Activated T-helper 1 cell treated with anti-CD3 and anti-CD28 coated beads, Interleukin-2, amount 50 U/mL, for 16 hours (primary cell): ENCODE data around the gene SMARCD3.

Source experiments
- DNase-seq, 2 donors: peaks; one replicate each; pipeline ENCODE4 v3.0.0-alpha.2; 2020; ENCODE audit warnings: low read depth in 1 of 2, low spot score in 1 of 2

The SMARCD3 gene

DNA sequence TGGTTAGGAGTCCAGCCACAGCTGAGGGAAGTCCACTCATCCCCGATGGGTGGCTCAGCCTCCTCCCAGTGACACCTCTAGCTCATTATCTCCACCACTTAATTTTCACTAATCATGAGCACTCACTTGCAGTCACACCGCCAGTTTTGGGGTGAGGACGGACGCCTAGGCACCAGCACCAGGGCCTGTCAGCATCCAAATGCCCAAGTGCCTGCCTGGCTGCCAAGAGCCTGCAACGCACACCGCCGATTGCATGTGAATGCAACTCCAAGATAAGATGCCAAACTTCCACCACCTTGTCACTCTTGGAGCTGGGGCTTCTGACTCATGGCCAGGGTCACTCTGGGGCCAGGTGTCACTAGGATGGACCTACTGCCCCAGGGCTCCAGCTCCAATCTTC, 24.4 kb upstream of the SMARCD3 start:
- no peak for DNase-seq

DNA sequence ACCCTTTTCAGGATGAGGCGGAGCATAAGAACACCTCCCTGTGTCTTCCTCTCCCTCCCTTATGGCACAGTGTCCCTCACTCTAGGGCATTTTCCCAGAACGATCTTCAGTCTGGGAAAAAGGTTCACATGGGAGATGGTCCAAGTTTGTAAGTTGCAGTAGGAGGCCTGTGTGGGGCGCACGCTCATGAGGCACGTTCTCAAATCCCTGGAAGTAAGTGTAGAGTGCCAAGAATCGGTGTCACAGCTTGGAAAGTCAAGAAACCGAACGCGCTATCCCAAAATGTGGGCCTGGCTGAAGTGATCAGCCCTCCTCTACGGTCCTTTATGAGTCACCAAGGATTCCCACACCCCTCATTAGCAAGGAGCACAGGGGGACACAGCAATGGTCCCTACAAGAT, 23.9 kb upstream of the SMARCD3 start:
- DNase-seq: no peak

DNA sequence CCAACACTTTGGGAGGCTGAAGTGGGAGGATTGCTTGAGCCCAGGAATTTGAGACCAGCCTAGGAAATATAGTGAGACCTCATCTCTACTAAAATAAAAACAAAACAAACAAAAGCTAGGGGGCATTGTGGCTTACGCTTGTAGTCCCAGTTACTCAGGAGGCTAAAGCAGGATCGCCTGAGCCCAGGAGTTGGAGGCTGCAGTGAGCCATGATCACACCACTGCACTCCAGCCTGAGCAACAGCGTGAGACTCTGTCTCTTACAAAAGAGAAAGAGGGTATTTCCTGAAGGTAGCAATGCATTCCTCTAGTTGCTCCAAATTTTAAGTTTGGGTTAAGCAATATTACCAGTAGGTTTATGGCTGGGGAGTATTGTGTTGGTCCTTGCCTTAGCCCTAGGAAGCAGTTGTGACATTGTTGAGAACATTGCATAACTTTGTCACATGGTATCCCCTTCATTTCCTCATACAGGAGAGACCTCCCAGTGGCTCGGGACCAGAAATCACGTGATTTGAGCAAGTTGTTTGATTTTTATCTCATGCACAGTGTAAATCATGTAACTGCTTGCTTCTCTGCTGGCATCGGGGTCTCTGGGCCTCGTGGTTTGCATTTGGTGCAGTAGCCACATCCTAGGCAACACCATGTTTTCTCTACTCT, 23.3 kb upstream of the SMARCD3 start:
- DNase-seq: no peak

DNA sequence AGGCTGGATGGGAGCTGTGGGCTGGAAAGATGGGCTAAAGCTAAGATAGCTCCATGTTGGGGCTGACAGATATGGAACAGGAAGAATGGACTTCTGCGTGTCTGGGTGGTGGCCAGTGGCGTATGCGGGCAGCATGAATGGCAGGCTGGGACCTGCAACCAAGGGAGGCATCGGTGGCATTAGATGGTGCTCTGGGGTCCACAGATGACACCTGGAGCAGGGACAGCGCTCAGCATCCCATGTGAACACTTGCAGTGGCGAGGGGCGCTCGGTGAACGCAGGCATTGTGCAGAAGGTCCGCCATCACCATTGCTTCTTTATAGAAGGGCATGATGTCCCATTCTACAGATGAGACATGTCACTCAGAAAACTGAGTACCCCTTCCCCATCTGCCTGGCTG, 21.0 kb upstream of the SMARCD3 start:
- DNase-seq: no peak

DNA sequence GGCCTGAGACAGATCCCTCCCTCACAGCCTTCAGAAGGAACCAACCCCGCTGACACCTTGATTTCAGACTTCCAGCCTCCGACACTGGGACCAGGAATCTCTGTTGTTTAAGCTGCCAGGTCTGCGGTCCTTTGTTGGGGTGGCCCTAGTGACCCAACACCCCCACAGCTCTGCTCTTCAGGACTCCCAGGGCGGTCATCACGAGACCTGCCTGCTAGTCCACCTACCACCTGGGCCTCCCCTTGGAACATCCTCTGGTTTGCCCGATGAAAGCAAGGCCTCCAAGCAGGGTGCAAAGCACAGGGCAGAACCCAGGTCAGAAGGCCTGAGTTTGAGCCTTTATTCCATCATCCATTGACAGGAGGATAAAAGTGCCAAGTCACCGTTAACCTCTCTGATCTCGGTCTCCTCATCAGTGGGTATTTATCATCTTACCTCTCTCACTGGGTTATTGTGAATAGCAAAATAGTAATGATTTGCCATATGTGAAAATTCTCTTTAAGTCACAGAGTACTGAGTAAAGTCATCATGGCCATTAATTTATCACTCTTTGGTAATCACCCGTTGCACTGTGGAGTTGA, 16.9 kb upstream of the SMARCD3 start:
- no peak for DNase-seq

DNA sequence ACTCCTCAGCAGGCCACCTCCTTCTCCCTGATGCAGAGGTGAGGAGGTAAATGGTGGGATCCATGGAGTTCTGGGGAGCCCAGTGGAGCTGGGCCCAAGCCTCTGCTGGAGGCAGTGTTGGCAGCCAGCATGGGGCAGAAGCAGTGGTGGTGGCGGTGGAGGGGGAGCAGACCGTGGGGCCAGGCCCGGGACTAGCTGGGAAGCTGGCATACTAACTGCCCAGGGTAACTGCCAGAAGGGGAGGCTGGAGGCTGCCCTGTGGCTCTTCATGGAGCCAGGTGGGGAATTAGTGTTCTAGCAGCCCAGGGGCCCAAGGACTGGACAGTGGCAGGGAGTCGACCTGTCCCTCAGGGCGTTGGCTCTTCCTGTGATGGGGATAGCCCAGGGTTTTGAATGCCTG, 16.1 kb upstream of the SMARCD3 start:
- no peak for DNase-seq

DNA sequence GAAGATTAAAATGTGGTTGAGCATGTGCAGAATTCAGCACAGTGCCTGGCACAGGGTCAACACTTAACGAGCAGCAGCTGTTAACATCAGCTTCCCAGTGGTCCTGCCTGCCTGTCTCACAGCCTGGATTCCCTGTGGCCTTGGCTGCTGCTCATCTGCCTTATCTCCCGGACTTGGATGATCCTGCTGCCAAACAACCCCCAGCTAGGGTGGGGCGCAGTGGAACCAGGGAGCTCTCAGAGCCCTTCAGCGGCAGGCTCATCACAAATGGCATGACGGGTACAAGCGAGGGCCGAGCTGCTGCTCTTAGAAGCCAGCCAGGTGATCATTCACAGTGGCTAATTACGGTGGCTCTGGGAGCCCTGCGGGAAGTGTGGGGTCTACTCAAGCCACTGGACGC, 13.0 kb upstream of the SMARCD3 start:
- no peak for DNase-seq

DNA sequence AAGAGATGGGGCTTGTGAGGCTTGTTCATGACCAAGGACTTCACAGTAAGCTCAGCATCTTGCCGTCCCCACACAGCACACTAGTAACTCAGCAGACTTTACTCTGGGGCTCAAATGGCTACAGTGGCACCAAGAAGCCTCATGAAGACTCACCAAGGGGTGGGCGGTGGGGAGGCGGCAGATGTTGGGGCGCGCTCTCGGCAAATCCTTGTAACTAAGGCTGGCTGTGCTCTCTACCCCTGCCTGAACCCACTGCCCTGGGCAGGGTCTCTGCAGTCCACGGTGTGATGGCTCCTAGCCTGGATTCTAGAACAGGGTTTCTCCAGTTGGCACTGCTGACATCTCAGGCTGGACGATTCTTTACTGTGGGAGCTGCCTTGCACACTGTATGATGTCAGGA, 12.4 kb upstream of the SMARCD3 start:
- DNase-seq: no peak

DNA sequence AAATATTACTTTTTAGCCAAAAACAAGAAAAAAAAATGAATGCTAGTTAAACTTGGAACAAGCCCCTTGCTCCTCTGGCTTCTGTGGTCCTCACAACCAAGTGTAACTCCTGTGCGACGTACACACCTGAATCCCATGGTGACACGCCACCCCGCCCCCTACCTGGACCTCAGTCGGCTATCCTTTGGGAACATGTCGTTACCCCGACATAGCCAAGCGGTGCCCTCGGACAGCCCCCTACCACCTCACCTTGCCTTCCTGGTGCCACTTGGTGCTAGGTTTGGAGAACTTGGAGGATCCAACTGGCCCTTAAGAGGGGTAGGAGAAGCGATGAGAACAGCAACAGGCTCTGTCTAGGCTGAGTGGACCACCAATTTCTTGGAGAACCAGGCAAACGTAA, 12.0 kb upstream of the SMARCD3 start:
- DNase-seq: no peak

DNA sequence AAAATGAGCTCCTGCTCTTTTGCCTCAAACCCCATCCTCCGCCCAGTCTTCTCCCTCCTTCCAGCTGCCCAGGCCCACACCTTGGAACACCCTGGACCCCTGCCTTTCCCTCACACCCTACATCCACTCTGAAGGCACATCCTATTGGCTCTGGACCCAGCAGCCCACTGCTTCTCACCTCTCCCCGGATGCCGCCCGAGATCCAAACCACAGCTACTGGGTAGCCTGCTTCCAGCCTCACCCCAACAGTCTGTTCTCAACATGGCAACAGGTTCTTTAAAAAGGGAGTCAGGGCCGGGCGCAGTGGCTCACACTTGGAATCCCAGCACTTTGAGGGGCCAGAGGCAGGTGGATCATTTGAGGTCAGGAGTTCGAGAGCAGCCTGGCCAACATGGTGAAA, 9.5 kb upstream of the SMARCD3 start:
- no peak for DNase-seq

DNA sequence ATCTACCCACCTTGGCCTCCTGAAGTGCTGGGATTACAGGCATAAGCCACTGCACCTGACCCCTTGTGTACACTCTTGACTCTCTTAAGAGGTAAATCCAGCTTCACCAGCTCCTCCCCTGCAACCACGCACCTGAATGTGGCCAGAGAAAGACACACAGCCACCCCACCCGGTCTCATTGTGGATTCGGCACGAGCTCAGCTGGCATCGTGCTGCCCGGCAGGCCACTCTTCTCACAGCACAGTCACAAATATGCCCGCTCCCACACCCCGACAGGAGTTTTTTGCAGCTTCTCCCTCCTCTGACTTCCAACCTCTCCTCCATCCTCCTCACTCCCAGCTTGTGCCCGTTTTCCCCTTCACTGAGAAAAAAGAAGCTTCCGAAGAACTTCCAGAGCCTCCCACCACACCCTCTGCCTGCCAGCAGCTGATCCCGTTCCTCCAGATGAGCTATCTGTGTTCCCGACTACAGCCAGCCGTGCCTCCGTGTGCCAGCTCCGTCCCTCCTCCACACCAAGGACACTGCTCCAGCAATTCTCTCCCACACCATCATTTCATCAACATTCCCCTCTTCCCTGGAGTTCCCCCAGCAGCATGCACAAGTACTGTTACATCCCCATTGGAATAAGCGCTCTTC, 8.0 kb upstream of the SMARCD3 start:
- DNase-seq: no peak

DNA sequence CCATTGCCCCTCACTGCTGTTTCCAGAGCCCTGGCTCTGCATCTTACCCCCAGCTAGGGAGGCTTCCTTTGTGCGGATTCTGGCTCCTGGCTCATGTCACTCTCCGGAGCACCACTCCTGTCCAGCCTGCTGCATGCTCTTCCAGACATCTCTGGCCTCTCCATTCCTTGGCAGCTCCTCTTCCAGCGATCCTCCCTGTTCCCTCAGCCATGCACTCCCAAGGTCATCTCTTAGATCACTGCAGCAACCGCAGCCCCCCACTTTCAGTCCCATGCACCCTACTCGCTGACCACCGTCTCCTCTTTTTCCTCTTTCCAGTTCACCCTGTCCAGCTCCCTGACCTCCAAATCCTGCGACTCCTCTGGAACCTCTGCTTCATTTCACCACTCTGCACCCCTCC, 6.9 kb upstream of the SMARCD3 start:
- DNase-seq: no peak

DNA sequence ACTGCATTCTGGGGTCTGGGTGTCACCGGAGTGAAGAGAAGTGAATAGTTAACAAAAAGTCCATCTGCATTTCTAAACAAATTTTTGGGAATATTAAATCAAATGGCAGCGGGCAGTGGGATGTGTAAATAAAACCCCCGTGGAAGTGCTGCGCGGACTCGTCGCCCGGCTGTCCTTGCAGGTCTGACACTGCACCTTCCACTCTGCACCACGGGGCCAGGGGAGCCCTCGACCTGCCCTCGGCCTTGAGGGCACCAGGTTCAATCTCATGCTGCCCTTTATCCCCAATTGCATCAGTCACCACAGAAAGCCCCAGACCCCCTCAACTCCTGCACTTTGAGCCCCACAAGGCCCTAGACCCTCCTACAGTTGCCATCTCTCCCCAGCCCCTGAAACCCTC, 6.4 kb upstream of the SMARCD3 start:
- no peak for DNase-seq

DNA sequence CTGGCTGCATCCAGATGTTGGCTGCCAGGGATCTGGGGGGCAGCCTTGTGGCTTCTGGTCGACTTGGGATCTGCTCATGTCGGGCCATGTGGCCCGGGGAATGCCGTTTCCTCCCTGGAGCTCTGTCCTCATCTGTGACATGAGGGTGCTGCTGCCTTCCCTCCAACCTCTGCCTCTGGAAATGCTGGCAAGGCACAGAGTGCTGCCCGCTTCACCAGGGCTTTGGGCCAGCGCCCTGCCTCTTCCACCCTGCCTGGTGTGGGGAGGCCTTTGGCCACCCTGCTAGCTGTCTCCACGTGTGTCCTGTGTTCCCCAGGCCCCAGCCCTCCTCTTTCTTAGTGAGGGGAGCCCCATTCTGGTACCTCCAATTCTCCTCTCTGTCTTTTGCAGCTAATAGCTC, 5.8 kb upstream of the SMARCD3 start:
- no peak for DNase-seq

DNA sequence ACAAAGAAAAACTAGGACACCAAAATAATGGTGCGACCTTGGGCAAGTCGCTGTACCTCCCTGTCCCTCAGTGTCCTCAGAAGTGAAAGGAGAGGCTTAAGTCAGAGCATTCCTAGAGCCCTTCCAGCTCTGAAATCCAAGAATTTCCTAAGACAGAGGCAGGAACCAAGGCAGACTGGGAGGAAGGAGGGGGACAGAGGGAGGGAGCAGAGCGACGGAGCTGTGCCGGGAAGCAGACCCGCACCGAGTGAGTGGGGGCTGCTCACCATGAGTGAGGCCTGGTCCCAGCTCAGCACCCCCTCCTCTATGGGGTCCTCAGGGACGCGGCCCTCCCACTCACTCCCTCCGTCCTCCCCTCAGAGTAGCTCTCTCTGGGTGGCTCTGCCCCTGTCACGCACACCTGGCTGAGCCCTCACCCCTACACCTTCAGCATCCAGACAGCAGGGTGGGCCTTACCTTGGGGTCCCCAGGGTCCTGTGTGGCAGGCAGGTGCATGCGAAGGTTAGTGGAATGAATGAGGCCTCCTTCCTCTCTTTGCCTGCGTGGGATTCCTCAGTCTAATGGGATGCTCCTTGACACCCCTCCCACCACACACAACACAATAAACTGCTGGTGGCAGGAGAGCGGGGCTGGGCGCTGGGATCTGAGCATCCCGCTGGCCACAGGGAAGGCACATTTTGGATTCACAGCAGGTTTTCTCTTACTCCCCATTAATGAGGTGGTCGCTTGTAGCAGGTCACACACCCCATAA, 4.6 kb upstream of the SMARCD3 start:
- DNase-seq: no peak

DNA sequence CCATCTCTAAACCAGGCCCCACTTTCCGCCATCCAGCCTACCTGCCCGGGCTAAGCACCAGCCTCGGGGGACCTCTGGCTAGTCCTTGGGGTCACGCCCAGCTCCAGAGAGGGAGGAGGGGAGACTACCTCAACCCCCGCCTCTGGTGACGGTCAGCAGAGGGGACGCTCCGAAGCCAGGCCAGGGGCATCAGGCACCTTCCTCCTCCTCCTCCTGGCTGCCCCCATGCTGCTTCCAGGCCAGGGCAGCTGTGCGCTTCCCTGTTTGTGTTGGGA, 4.0 kb upstream of the SMARCD3 start:
- no peak for DNase-seq

DNA sequence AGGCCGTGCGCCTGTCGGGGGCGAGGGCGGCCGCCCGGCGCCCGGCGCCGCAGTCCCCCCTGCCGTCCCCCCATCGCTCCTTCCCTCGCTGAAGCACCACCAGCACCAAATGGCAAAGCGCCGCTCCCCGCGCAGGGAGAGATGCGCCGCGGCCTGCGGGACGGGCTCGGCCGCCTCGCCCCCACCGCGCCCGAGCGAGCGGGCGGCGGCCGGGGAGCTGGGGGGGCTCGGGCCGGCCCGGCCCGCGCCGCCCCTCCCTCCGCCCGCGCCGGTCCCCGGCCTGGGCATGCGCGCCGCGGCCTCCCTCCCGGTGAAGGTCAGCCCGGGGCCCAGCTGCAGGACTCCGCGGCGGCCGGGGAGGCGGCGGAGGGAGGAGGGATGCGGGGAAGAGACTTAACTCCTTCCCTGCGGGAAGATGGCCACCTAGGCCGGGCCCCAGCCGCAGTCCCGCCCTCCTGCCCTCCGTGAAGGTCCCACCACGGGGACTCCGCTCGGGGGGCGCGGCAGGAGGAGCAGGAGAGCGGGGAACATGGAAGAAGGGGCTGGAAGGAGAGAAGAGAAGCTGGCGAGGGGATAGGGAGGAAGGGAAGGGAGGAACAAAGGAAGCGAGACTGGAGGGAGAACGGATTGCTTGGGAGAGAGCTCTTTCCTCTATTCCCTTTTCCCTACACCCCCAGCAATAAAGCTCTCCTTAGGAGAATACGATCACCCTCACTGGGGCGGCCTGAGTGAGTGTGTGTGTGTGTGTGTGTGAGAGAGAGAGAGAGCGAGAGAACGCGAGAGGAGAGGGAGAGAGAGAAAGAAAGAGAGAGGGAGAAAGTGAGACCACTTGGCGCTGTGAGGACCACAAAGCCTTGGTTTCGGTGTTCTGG, 3.4 kb upstream of the SMARCD3 start:
- DNase-seq: no peak

DNA sequence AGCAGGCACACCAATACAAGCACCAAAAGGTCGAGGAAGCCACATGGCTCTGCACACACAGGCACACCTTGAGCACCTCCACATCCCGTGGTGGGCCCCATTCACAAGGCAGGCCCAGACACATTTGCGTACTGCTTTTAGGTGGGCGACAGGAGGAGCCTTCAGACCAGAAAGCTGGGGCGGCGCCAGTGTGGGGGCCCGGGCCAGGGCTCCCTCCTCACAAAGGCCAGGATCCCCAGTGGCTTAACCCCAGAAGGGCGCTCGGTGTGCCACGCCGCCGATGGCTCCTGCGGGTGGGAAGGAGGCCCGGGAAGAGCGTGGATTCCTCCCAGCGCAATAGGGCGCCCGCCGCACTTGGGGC, 2.8 kb upstream of the SMARCD3 start:
- DNase-seq: no peak

DNA sequence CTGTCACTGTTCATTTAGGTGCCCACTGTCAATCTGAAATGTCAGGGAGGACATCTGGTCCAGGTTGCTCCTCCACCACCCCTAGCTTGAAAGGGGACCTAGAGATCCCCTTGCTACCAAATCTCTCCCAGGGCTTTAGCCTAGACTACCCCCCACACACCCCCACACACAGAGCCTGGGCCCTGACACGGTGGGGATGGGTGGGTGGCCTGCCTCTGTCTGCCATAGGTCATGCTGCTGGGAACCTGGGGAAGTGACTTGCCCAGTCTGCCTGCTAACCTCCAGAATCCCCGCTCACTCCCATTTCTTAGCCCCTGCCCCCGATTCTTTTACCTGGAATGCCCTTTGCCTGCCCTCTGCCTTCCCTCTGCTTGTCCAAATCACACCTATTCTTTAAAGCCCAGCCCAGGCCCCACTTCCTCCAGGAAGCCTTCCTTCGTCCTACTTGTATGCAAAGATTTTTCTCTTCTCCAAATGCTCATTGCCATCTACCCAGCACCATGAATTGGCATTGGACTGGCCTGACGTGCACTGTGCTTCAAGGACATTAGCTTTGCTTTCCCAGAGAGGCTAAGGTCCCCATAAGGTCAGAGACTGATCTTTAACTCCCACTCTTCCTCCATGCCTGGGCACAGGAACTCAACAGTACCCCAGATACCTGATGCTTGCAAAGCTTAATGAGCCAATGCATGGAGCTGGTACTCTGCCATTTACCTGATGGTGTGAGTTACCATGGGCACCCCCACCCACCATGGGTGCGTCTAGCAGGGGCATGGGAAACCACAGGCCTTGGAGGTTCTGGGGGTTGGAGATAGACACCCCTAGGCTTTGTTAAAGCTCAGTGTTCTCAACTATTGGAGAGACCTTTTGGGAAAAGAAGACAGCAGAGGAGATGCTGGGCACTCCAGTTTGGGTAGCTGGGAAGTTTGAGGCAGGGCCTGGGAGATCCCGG, 2.0 kb upstream of the SMARCD3 start:
- no peak for DNase-seq

DNA sequence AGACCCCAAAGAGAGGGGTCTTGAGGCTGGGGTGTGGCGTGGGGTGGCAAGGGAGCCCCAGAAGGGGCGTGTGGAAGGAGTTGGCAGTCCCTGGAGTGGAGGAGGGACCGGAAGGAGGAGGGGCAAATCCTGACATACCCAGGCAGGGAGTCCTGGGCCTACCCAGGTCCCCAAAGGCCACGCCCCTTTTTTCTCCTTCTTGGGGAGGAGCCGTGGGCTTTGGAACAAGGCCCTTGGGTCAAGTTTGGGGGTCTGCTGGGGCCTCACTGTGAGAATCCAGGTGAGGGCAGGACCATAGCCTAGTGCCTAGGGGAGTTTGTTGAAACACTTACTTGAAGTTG, 1.2 kb upstream of the SMARCD3 start:
- DNase-seq: no peak
